Epithelial cell of proximal tubule (primary cell): Measurements from ENCODE around the gene SYT12. TPM values are rescaled to one million over a fixed set of nuclear protein-coding genes. Genes with fewer than 3 reads are reported as not detected.

Source experiments
- DNase-seq: peaks from one replicate; pipeline ENCODE4 v3.0.0-alpha.2; 2011; ENCODE audit warnings: low read depth
- H3K4me3 ChIP-seq: 2 replicates; pipeline ENCODE4 v1.5.1; 2011; ENCODE audit warnings: low read depth, mild to moderate bottlenecking, low read length
- total RNA-seq: library from RNA; depleted of rRNA; stranded (reverse); fragments of >200 nt; gene quantifications from 2 replicates; pipeline ENCODE4 v1.2.3, GENCODE V29; 2015
- TF ChIP-seq, protein P1 (sequence below): conservative IDR thresholded peaks from 2 replicates; pipeline ENCODE4 v1.5.1; 2012; ENCODE audit warnings: low read depth, mild to moderate bottlenecking, low read length

The SYT12 gene, protein sequence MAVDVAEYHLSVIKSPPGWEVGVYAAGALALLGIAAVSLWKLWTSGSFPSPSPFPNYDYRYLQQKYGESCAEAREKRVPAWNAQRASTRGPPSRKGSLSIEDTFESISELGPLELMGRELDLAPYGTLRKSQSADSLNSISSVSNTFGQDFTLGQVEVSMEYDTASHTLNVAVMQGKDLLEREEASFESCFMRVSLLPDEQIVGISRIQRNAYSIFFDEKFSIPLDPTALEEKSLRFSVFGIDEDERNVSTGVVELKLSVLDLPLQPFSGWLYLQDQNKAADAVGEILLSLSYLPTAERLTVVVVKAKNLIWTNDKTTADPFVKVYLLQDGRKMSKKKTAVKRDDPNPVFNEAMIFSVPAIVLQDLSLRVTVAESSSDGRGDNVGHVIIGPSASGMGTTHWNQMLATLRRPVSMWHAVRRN
- 0.43 and 0.58 TPM in 2 replicates for total RNA-seq

DNA sequence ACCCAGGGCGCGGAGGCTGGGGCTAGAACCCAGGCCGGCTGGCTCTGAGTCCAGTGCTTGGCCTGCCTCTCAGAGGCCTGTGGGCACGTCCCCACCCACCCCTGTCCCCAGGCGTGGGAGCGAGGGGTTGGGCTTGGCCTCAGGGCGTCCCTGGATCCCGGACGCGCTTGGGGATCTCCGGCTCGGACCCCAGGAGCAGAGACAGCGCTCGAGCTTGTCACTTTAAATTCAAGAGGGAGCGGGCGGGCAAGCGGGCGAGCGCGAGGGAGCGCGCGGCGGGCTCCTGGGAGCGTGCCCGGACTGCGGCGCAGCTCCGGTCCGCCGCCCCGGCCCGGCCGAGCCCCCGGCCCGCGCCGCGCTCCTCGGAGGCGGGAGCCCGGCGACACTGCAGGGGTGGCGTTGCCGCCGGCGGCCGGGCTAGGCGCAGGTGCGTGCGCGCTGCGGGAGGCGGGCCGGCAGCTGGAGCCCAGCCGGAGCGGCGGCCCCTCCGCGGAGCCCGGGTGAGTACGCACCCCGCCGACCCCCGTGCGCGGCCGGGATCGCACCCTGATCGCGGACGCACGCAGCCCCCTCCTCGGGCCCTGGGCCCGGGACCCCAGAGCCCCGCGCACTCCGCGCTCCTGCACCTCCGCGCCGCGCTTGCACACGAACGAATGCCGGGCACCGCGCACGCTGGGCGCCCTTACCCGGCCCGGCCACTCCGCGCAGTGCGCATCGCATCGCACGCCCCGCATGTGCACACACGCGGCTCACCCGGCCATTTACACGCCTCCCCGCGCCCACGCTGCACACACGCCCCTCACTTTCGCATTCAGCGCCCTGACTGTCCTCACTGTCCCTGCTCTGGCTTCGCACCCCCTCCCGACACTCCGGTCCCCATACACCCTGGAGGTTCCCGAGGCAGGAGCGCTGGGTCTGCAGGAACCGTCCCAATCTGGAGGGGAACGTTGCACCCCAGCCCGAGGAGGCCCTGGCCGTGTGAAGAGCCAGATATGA lies at the start of gene SYT12:
Gene SYT12, plus strand, starts transcription at position 174 of the 996 bp plus-strand sequence. CDS start 7,011 bp downstream, outside the sequence.
- no peak for DNase-seq
- TF ChIP-seq, protein P1, sequence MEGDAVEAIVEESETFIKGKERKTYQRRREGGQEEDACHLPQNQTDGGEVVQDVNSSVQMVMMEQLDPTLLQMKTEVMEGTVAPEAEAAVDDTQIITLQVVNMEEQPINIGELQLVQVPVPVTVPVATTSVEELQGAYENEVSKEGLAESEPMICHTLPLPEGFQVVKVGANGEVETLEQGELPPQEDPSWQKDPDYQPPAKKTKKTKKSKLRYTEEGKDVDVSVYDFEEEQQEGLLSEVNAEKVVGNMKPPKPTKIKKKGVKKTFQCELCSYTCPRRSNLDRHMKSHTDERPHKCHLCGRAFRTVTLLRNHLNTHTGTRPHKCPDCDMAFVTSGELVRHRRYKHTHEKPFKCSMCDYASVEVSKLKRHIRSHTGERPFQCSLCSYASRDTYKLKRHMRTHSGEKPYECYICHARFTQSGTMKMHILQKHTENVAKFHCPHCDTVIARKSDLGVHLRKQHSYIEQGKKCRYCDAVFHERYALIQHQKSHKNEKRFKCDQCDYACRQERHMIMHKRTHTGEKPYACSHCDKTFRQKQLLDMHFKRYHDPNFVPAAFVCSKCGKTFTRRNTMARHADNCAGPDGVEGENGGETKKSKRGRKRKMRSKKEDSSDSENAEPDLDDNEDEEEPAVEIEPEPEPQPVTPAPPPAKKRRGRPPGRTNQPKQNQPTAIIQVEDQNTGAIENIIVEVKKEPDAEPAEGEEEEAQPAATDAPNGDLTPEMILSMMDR: no peak
- peak within 1 kb of the TSS; percentile 56 for H3K4me3 ChIP-seq

DNA sequence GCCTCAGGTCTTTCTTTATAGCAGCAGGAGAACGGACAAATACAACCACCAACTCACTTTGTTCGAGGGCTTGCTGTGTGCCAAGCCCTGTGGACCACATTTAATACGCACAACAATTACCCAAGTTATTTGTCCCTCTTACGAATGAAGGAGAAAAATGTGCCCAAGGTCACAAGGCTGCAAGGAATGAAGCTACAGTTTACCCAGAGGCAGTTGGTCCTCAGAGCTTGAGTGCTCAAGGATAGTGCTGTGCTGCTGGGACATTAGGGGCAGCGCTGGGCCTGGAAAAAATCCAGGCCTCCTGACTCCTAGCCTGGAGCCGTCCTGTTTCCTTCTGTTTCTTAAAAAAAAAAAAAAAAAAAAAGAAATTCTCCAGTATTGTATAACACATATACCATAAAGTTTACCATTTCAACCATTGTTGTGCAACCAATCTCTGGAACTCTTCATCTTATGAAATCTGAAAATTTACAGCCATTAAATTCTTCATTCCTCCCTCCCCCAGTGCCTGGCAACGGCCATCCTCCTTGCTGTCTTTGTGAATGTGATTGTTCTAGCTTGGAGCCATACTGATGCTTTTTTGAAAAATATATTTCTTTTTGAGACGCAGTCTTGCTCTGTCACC lies 48.9 kb upstream of the SYT12 start:
- TF ChIP-seq, protein P1: no peak
- DNase-seq: no peak
- no peak overlapping the region for H3K4me3 ChIP-seq

DNA sequence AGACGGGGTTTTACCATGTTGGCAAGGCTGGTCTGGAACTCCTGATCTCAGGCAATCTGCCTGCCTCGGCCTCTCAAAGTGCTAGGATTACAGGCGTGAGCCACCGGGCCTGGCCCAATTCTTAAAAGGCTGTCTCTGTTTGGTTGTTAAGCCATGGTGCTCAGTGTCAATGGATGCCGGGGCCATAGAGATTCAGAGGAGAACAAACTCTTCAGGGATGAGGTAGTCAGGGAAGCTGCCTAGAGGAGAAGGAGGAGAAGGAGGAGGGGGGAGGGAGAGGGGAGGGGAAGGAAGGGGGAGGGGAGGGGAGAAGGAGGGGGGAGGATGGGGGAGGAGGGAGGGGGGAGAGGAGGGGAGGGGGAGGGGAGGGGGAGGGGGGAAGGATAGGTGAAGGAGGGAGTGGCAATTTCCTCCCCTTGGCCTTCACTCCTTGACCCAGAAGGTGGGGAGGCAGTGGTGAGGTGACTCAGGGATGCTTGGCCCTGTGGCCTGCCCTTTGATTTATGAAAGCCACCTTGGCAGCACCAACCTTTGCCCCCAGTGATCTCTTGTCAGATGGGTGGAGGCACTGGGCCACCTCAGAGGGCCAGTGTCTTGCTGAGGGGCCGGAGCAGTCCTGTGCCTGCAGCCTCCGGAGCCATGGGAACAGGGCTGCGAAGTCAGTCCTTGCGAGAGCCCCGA lies 48.1 kb upstream of the SYT12 start, which contains the start of gene C11orf86:
Gene C11orf86, plus strand, starts transcription at position 581 of the 681 bp plus-strand sequence. Its CDS starts 59 bp downstream, at position 640.
- no peak within 1 kb of the TSS for H3K4me3 ChIP-seq
- TF ChIP-seq, protein P1: no peak
- DNase-seq: no peak

DNA sequence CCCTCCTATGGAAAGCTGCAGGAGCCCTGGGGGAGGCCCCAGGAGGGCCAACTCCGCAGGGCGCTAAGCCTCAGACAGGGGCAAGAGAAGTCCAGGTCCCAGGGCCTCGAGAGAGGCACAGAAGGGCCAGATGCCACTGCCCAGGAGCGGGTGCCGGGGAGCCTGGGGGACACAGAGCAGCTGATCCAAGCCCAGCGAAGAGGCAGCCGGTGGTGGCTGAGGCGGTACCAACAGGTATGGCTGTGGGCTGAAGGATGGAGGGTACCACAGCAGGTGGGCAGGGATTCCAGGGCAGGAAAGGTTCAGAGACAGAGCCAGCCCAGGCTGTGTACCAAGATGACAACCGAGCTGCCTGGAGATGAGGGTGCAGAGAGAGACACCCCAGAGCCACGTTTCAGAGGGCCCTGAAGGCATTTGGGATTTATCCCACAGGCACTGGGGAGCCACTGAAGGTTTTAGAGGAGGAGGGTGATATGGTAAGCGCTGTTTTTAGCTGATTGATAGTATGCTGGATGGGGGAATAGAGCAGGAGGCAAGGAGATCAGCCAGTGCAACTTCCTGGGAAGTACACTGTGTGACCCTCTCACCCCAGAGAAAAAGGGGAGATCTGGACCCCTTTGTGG lies 47.4 kb upstream of the SYT12 start:
- no peak for DNase-seq
- TF ChIP-seq, protein P1: no peak

DNA sequence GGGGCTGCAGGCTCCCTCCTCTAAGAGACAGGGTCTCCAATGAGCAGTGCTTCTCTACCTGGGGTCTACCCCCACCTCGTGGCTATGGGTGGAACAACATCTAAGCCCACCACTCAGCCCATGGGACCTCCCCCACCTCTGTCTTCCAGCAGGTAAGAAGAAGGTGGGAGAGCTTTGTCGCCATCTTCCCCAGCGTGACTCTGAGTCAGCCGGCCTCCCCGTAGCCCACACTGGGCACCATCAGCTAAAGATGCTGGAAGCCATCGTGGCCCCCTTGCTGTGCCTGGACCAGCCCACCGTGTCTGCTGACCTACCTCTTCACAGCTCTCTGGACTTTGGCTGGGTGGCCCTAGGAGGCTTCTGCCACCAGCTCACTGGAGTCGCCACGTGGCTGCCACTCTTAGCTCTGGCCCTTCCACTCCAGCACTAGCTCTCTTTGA lies 46.9 kb upstream of the SYT12 start:
- TF ChIP-seq, protein P1: peak; percentile 86
- no peak overlapping the region for H3K4me3 ChIP-seq
- no peak for DNase-seq

More for the DNA sequence above, 47.4 kb upstream of the SYT12 start:
- H3K4me3 ChIP-seq: no peak overlapping the region

DNA sequence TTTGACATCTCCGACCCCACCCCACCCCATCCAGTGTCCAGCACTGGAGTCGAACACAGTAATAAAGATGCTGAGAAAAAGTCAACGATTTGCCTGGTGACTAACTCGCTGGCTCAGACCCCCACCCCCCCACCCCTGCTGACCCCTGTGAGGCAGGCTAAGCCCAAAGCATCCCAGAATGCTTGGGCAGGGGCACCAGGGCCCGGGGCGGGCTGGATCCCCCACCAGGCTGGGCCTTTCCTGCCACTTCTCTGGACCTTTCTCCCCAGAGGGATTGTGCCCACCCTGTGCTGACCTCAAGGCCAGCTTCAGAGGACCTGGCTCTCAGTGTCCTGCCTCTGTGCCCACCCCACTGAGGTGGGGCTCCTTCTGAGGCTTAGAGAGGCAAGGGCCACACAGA lies 46.0 kb upstream of the SYT12 start:
- H3K4me3 ChIP-seq: no peak overlapping the region
- TF ChIP-seq, protein P1: no peak
- no peak for DNase-seq
